CD4-positive, alpha-beta T cell treated with Interleukin-10 for 1 hour (primary cell): Measurements from ENCODE around the gene GSN.

Experiments used
- DNase-seq: peaks from one replicate; pipeline ENCODE4 v3.0.0-alpha.2; 2020

GSN gene

GRCh38 chr9:121267689-121268597 is at the start of gene GSN:
Gene GSN, plus strand, starts transcription at chr9:121268162. Its CDS starts 33,810 bp downstream, at chr9:121301972.
- peak; percentile 57 for DNase-seq

- DNase-seq = no peak
Observed at GRCh38 chr9:121218357-121219027, 49.5 kb upstream of the GSN start.

DNA sequence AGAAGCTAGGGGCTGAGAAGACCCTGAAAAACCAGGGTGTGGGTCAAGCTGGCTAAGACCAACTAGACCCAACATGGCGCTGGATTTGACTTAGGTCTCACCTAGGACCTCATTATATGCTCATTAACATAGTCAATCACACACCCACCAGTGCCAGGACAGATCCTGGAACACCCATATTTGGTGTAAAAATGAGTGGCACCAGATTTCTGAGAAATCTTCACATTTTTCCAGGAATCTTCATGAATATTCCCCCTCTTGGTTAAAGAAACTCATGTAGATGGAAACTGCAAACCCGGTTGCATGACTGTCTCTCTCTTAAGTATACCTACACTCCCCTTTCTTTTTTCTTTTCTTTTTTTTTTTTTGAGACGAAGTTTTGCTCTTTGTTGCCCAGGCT is 48.4 kb upstream of the GSN start:
- no peak for DNase-seq

DNA sequence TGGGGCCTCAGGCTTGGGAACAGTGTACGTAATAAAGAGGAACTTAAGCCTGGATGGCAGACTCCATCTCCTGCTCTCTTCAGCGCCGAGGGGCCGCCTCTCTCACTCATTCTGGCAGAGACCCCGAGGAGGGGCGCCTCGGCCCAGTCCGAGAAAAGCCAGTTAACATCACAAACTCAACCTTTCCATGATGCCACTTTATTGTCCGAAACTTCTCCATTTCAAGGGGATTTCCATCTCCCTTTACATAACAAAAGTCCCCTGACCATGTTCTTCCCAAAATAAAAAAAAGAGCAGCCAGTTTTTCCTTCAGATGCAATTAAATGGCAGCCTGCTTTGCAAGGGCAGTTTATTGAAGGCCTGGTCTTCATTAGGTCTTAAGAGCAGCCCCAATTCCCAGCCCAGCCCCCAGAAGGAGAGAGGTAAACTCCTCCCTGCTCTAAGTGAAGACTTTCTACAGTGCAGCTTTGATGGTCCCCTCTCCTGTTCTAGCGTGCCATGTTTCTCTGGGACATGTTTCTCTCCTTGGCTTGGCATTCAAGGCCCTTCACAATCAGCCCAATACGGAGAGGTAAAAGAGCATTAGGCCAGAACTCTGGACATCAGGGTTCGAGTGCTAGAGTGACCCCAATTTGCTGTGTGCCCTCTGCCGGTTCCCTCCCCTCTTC is 46.8 kb upstream of the GSN start:
- no peak for DNase-seq

DNA sequence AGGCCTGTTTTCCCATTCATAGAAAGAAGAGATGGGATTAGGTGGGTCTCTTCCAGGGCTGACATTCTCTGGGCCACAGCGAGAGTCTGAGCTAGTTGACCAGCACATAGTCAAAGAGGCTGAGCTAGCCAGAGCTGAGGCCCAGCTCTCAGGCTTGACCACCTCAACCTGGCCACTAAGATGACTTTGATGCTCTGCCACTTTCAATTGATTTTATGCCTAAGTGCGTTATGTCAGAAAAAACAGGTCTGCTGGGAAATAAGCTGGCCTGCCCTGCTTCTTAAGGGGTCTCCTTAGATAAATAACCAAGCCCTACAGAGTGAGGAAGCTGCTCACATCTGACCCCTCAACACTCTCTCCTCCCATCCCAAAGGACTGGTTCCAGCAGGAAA is 46.3 kb upstream of the GSN start:
- DNase-seq = no peak

GRCh38 chr9:121222524-121223171 is 45.3 kb upstream of the GSN start:
- DNase-seq = peak; percentile 27

GRCh38 chr9:121225240-121225639 is 42.7 kb upstream of the GSN start:
- DNase-seq = no peak

DNA sequence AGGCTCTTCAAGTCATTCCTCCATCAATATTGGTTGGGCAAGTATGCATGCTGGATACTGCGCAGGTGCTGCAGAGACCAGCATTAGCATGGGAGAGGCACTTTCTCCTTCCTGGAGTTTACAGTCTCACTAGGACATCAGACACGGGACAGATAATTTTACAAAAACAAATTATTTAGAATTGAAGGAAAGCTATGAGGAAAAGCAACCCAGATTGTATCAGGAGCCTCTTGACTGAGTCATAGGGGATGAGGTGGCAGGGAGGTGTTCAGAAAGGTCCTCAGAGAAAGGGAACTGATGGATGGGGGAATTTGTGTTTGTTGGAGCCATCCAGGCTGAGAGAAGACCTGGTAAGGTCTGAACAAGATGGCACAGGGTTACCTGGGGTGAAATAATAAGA is 41.8 kb upstream of the GSN start:
- DNase-seq = no peak

DNA sequence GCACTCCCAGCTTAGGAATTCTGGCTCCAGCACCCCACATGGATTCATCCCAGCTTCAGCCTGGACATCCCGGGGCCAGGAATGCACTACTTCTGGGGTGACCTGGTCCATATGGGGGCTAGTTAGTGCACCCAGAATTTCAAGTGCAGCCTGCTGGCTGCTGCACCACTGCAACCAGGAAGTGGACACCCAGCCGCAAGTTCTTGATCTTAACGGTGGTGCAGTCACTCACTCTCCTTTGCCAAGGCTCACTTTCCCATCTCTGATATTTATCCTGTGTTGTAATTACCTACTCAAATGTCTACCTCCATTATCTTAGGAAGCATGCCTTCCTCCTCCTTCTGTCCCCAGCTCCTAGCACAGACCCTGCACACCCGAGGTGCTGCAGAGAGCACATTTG is 40.1 kb upstream of the GSN start:
- DNase-seq = no peak

DNA sequence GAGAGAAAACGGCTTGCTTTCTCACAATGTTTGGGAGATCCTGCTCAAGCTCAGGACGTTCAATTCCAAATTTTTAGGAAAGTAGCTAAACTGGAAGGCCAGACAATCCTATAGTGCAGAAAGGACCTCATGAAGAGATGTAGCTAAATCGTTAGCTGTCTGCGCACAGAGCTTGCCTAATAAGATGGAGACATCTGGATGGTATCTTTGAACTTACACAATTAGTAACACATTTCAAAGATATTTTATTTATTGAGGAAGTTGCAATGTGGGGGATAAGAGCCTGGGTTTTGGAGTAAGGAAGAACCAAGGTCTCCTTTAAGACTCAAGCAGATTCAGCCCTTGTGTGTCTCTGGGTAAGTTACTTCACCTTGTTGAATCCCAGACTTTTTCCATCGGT is 37.7 kb upstream of the GSN start:
- no peak for DNase-seq

DNA sequence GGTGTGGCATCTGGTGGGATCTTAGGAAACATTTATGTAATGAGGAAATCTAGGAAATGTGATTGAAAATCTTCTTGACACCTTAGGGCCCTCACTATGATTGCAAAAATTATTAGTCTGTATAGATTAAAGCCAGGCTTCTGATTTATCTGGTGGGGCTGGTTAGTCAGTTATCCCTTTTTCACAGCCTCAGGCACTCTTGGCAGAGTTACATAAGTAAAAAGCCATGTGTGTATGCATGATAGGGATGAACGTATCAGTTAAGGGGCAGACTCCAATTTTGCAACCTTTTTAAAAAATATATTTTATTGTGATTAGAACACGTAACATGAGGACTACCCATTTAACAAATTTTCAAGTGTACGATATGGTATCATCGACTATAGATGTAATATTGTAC is 35.7 kb upstream of the GSN start:
- no peak for DNase-seq

- no peak for DNase-seq
Observed at GRCh38 chr9:121233906-121234831, 33.8 kb upstream of the GSN start.

GRCh38 chr9:121234832-121235161 is 33.2 kb upstream of the GSN start:
- no peak for DNase-seq

- DNase-seq = no peak
Observed at GRCh38 chr9:121235512-121235911, 32.5 kb upstream of the GSN start.

- DNase-seq = no peak
Observed at GRCh38 chr9:121237916-121238315, 30.0 kb upstream of the GSN start.

DNA sequence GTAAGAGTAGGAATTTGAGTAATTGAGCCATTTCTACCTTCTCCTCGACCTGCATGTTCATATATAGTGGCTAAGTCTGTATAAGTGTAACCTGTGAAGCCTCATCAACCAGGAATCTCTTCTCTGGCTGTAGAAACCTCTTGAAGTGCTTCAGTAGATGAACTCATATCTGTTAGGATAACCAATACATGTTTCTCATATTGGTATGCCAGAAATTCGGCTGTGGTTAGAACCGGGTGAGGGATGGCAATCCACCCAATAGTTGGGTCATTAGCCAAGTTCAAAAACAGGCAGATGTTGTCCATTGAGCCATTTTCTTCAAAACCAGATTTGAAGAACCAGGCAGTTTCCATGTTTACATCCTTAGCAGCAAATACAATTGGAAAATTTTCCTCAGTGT is 28.9 kb upstream of the GSN start:
- no peak for DNase-seq

- no peak for DNase-seq
Observed at GRCh38 chr9:121239851-121240250, 28.1 kb upstream of the GSN start.

- DNase-seq = no peak
Observed at GRCh38 chr9:121240472-121241135, 27.4 kb upstream of the GSN start.

DNA sequence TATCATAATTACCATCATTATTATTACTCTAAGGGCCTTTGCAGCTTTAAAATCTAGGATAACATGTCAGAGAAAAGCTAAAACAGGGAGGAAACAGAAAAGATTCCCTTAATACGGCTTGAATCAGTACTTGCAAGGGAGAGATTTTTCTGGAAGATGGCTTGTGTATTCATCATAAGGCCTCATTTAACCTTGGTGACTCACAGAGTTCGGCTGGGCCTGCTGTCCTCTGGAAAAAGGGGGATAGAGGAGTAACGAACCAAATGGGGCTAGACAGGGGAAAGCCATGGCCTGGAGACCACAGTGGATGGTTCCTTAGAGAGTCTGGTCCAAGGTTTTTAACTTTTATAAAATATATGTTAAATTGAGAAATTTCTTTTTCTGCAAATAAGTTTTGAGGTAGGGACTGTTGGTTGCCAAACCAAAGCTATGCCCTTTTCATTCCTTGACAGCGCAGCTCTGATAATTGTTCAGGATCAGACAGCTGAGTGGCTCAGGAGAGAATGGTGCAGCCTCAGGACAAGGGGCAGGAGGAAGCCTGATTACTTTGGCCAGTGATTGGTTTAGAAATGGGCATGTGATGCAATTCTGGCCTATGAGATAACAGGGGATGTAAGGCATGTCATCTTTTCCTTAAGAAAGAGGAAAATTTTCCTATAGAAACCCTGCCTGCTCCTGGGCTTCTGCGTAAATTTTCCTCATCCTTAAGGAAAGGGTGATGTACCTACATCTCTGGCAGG is 25.6 kb upstream of the GSN start:
- no peak for DNase-seq

GRCh38 chr9:121242959-121243346 is 25.0 kb upstream of the GSN start:
- no peak for DNase-seq
